H1 (cell line): ENCODE data around the gene B4GALT5. TPM values are rescaled to one million over a fixed set of nuclear protein-coding genes. Genes with fewer than 3 reads are reported as not detected.

ENCODE experiments used
- CTCF ChIP-seq, 3 experiments: IDR thresholded peaks; 1 replicate in 2 of 3; 2 replicates in 1 of 3; pipeline versions ENCODE4 v1.5.1 to v1.6.1; 2011; ENCODE audit warnings: low read length in 3 of 3, mild to moderate bottlenecking in 3 of 3, inconsistent platforms in 2 of 3, low read depth in 1 of 3, moderate library complexity in 1 of 3; ENCODE audit not compliant: insufficient read depth in 1 of 3; ENCODE audit errors: control extremely low read depth in 1 of 3
- polyA plus RNA-seq, 7 experiments: library from polyadenylated mRNA; depleted of rRNA in 3 of 7; stranded (reverse) in 5 of 7; unstranded in 2 of 7; fragments of >200 nt in 5 of 7; fragments of 200-250 nt in 2 of 7; gene quantifications; 1 replicate in 5 of 7; 2 replicates in 1 of 7; 4 replicates in 1 of 7; pipeline versions ENCODE4 v1.2.1 to v1.2.3, GENCODE V29; 2011 to 2013; ENCODE audit warnings: missing spikeins in 2 of 7, mixed read lengths in 2 of 7
- total RNA-seq: library from RNA; stranded (reverse); fragmentation: NEBNext Ultra II Directional; extraction: Animal tissue kit (Norgen Biotek cat#: 25700); gene quantifications from 2 replicates; pipeline ENCODE4 v1.2.1, GENCODE V29; 2021

B4GALT5 gene
- total and polyA plus RNA-seq, 2 of the 8 experiments (the other 6 are each of a cell fraction or from before 2014, with no cell fraction given) = 46.5 to 75.4 TPM

- no peak for TF ChIP-seq CTCF (IDR thresholded peaks at IDR 0.05; ENCODE audit: control extremely low read depth in 1 of 3, insufficient read depth in 1 of 3, low read depth in 1 of 3, low read length in 3 of 3)
- TF ChIP-seq, all 59 proteins: peak for 0
Observed at GRCh38 chr20:49690899-49691620, 22.6 kb downstream of the B4GALT5 start (continued).
